CD4-positive, alpha-beta T cell treated with Interleukin-6 for 4 hours (primary cell): Measurements from ENCODE around the gene TBC1D3G.
"Not testable (repeated sequence)": the region's sequence is repeated elsewhere in the genome, so short reads cannot be mapped to it uniquely, and the experiment has no call there.

ENCODE experiments used
- DNase-seq: peaks from one replicate; pipeline ENCODE4 v3.0.0-alpha.2; 2020; ENCODE audit warnings: mixed read lengths

TBC1D3G gene

GRCh38 chr17:36323584-36323983 is at the start of gene TBC1D3G:
Gene TBC1D3G, plus strand, starts transcription at chr17:36323884. Its CDS starts 1,528 bp downstream, at chr17:36325412.
- DNase-seq = not testable (repeated sequence)

GRCh38 chr17:36283256-36283655 is 40.4 kb upstream of the TBC1D3G start:
- not testable (repeated sequence) for DNase-seq

- not testable (repeated sequence) for DNase-seq
Observed at GRCh38 chr17:36284219-36284618, 39.5 kb upstream of the TBC1D3G start.

- DNase-seq = not testable (repeated sequence)
Observed at GRCh38 chr17:36289965-36290612, 33.6 kb upstream of the TBC1D3G start.

GRCh38 chr17:36295161-36295560 is 28.5 kb upstream of the TBC1D3G start:
- DNase-seq = not testable (repeated sequence)

GRCh38 chr17:36315736-36316135 is 7.9 kb upstream of the TBC1D3G start:
- DNase-seq = not testable (repeated sequence)

GRCh38 chr17:36362496-36362895 is 38.8 kb downstream of the TBC1D3G start:
- not testable (repeated sequence) for DNase-seq

- DNase-seq = not testable (repeated sequence)
Observed at GRCh38 chr17:36375938-36376337, 52.3 kb downstream of the TBC1D3G start.
